H1 (cell line): ENCODE data around the gene UFSP1. TPM values are rescaled to one million over a fixed set of nuclear protein-coding genes. Genes with fewer than 3 reads are reported as not detected.
A peak's percentile ranks its signal among the peaks of the same experiment; 100 is the strongest.

ENCODE experiments used
- CTCF ChIA-PET: fragments of 300-600 bp; sonication (Branson Sonifier 250); formaldehyde crosslinking; loops from one replicate; lab custom pipeline; 2021; ENCODE audit not compliant: partially characterized antibody; lab: Charles Lee
- POLR2A ChIA-PET: fragments of 300-600 bp; sonication (Branson Sonifier 250); formaldehyde crosslinking; loops from one replicate; lab custom pipeline; 2021; ENCODE audit warnings: inconsistent platforms; ENCODE audit not compliant: partially characterized antibody; lab: Charles Lee
- DNase-seq, 2 experiments: peaks; one replicate each; pipeline versions ENCODE4 v3.0.0 to v3.0.0-alpha.2; 2010 to 2022; ENCODE audit warnings: low spot score in 2 of 2, low read depth in 1 of 2, mixed read lengths in 1 of 2
- FAIRE-seq: peaks from 2 replicates; lab custom pipeline; 2011; peaks lifted over from hg19 to GRCh38; lab: Jason Lieb, UNC
- H2AFZ ChIP-seq: 2 replicates; pipeline ENCODE4 v1.8.1; 2012; ENCODE audit warnings: low read length, inconsistent platforms
- H2AK5ac ChIP-seq: 2 replicates; pipeline ENCODE4 v1.6.1; 2013; ENCODE audit warnings: low read depth, low read length
- H2BK120ac ChIP-seq: replicated peaks from 2 replicates; pipeline ENCODE3; 2013; ENCODE audit warnings: low read depth, low read length, inconsistent platforms
- H2BK12ac ChIP-seq: 2 replicates; pipeline ENCODE4 v1.6.1; 2013; ENCODE audit warnings: low read depth, low read length
- H2BK15ac ChIP-seq: 2 replicates; pipeline ENCODE4 v1.6.1; 2013; ENCODE audit warnings: low read length
- H2BK20ac ChIP-seq: 2 replicates; pipeline ENCODE4 v1.6.1; 2013; ENCODE audit warnings: low read length
- H2BK5ac ChIP-seq: 2 replicates; pipeline ENCODE4 v1.6.1; 2013; ENCODE audit warnings: low read depth, low read length
- H3K14ac ChIP-seq: 2 replicates; pipeline ENCODE4 v1.6.1; 2013; ENCODE audit warnings: inconsistent platforms; ENCODE audit not compliant: insufficient read length
- H3K18ac ChIP-seq: 2 replicates; pipeline ENCODE4 v1.6.1; 2013; ENCODE audit warnings: low read length; ENCODE audit errors: extremely low read depth
- H3K23ac ChIP-seq: 2 replicates; pipeline ENCODE4 v1.6.1; 2013; ENCODE audit warnings: inconsistent platforms; ENCODE audit not compliant: insufficient read length
- H3K23me2 ChIP-seq: 2 replicates; pipeline ENCODE4 v1.6.1; 2013; ENCODE audit warnings: low read depth, low read length
- H3K27ac ChIP-seq: 2 replicates; pipeline ENCODE4 v1.6.1; 2011; ENCODE audit warnings: low read depth, low read length, inconsistent platforms
- H3K27me3 ChIP-seq, 4 experiments: replicated peaks in 1 of 4; 1 replicate in 1 of 4; 2 replicates in 3 of 4; pipeline versions ENCODE4 v1.6.1 to v1.8.1; 2011 to 2013; ENCODE audit warnings: low read length in 3 of 4, mild to moderate bottlenecking in 3 of 4, inconsistent platforms in 2 of 4, mixed read lengths in 2 of 4, moderate library complexity in 1 of 4; ENCODE audit not compliant: control insufficient read depth in 3 of 4, insufficient read depth in 3 of 4; ENCODE audit errors: extremely low read depth in 1 of 4
- H3K36me3 ChIP-seq, 4 experiments: 2 replicates each; pipeline versions ENCODE4 v1.6.1 to v1.8.1; 2011 to 2013; ENCODE audit warnings: mild to moderate bottlenecking in 4 of 4, low read length in 3 of 4, moderate library complexity in 2 of 4, control low read depth in 1 of 4, inconsistent platforms in 1 of 4; ENCODE audit not compliant: insufficient read depth in 4 of 4, control insufficient read depth in 2 of 4
- H3K4ac ChIP-seq: replicated peaks from 2 replicates; pipeline ENCODE3; 2013; ENCODE audit warnings: low read length, low read depth, mixed read lengths, inconsistent platforms; ENCODE audit not compliant: insufficient read length
- H3K4me1 ChIP-seq, 4 experiments: replicated peaks in 1 of 4; 1 replicate in 1 of 4; 2 replicates in 3 of 4; pipeline versions ENCODE4 v1.6.1 to v1.8.1; 2011 to 2013; ENCODE audit warnings: low read length in 3 of 4, inconsistent platforms in 2 of 4, mixed read lengths in 1 of 4; ENCODE audit not compliant: insufficient read depth in 4 of 4, control insufficient read depth in 3 of 4
- H3K4me2 ChIP-seq, 2 experiments: 2 replicates each; pipeline versions ENCODE4 v1.6.1 to v1.8.1; 2011 to 2013; ENCODE audit warnings: low read depth in 2 of 2, low read length in 2 of 2, control low read depth in 1 of 2, inconsistent platforms in 1 of 2, mild to moderate bottlenecking in 1 of 2; ENCODE audit not compliant: insufficient read depth in 1 of 2
- H3K4me3 ChIP-seq, 4 experiments: fragments of 200-600, 300-600 bp in 1 of 4; sonication (generic), shearing (Covaris generic), sonication (Bioruptor Twin) in 1 of 4; 2 replicates each; pipeline versions ENCODE4 v1.5.1 to v1.8.1; 2011 to 2016; ENCODE audit warnings: low read length in 4 of 4, low read depth in 3 of 4, control low read depth in 2 of 4, inconsistent platforms in 2 of 4, mild to moderate bottlenecking in 2 of 4, mixed read lengths in 1 of 4, moderate library complexity in 1 of 4; ENCODE audit not compliant: insufficient read depth in 2 of 4; ENCODE audit errors: extremely low read depth in 1 of 4
- H3K56ac ChIP-seq: replicated peaks from 2 replicates; pipeline ENCODE3; 2013; ENCODE audit warnings: low read depth, mild to moderate bottlenecking, mixed read lengths, low read length, inconsistent platforms; ENCODE audit not compliant: insufficient read length
- H3K79me1 ChIP-seq: 2 replicates; pipeline ENCODE4 v1.6.1; 2013; ENCODE audit warnings: low read depth, low read length, control low read depth
- H3K79me2 ChIP-seq, 2 experiments: 2 replicates each; pipeline versions ENCODE4 v1.6.1 to v1.8.1; 2012 to 2013; ENCODE audit warnings: low read length in 2 of 2, mild to moderate bottlenecking in 2 of 2, inconsistent platforms in 1 of 2; ENCODE audit not compliant: insufficient read depth in 2 of 2, control insufficient read depth in 1 of 2
- H3K9ac ChIP-seq, 4 experiments: replicated peaks in 1 of 4; 1 replicate in 1 of 4; 2 replicates in 3 of 4; pipeline versions ENCODE4 v1.6.1 to v1.8.1; 2011 to 2013; ENCODE audit warnings: low read depth in 3 of 4, low read length in 3 of 4, control low read depth in 2 of 4, mild to moderate bottlenecking in 2 of 4, moderate library complexity in 2 of 4, inconsistent platforms in 1 of 4; ENCODE audit errors: extremely low read depth in 1 of 4
- H3K9me3 ChIP-seq, 2 experiments: 2 replicates each; pipeline versions ENCODE4 v1.6.1 to v1.8.1; 2012 to 2013; ENCODE audit warnings: mild to moderate bottlenecking in 2 of 2, moderate library complexity in 2 of 2, control low read depth in 1 of 2, inconsistent platforms in 1 of 2, low read depth in 1 of 2, low read length in 1 of 2, mixed read lengths in 1 of 2; ENCODE audit not compliant: insufficient read depth in 2 of 2
- H4K20me1 ChIP-seq, 2 experiments: replicated peaks in 1 of 2; 2 replicates each; pipeline versions ENCODE3 to v1.8.1; 2011 to 2013; ENCODE audit warnings: inconsistent platforms in 2 of 2, low read length in 2 of 2, mild to moderate bottlenecking in 1 of 2; ENCODE audit not compliant: insufficient read depth in 2 of 2, control insufficient read depth in 1 of 2
- H4K5ac ChIP-seq: 2 replicates; pipeline ENCODE4 v1.6.1; 2013; ENCODE audit warnings: low read length, low read depth, mixed read lengths, inconsistent platforms; ENCODE audit not compliant: insufficient read length
- H4K8ac ChIP-seq: 2 replicates; pipeline ENCODE4 v1.8.0; 2013; ENCODE audit warnings: mild to moderate bottlenecking, moderate library complexity, low read length, inconsistent platforms; ENCODE audit not compliant: insufficient read depth; ENCODE audit errors: extremely low read depth
- H4K91ac ChIP-seq: replicated peaks from 2 replicates; pipeline ENCODE3; 2013; ENCODE audit warnings: low read length, mixed read lengths, inconsistent platforms; ENCODE audit not compliant: insufficient read length
- BCL11A ChIP-seq, 2 experiments: IDR thresholded peaks; one replicate each; pipeline ENCODE4 v1.6.1; 2011; ENCODE audit warnings: low read depth in 2 of 2, low read length in 2 of 2, mild to moderate bottlenecking in 2 of 2
- CREB1 ChIP-seq: IDR thresholded peaks from 2 replicates; pipeline ENCODE4 v1.6.1; 2012; ENCODE audit warnings: inconsistent platforms
- EGR1 ChIP-seq: IDR thresholded peaks from 2 replicates; pipeline ENCODE4 v1.6.1; 2011; ENCODE audit warnings: low read depth, low read length, borderline replicate concordance
- EP300 ChIP-seq, 2 experiments: IDR thresholded peaks; 1 replicate in 1 of 2; 2 replicates in 1 of 2; pipeline ENCODE4 v1.6.1; 2011 to 2012; ENCODE audit warnings: low read depth in 2 of 2, low read length in 2 of 2, mild to moderate bottlenecking in 2 of 2, borderline replicate concordance in 1 of 2, inconsistent platforms in 1 of 2, moderate library complexity in 1 of 2
- HDAC6 ChIP-seq: IDR thresholded peaks from one replicate; pipeline ENCODE4 v1.7.1; 2012; ENCODE audit warnings: low read depth, mild to moderate bottlenecking, inconsistent platforms, low read length, moderate library complexity
- JUN ChIP-seq: IDR thresholded peaks from 2 replicates; pipeline ENCODE4 v1.6.1; 2011; ENCODE audit warnings: low read depth, mild to moderate bottlenecking, improper control_type of control experiment, low read length
- JUND ChIP-seq: IDR thresholded peaks from 2 replicates; pipeline ENCODE4 v1.6.1; 2011; ENCODE audit warnings: mild to moderate bottlenecking, improper control_type of control experiment, low read length
- KDM5A ChIP-seq: fragments of 200-600 bp; IDR thresholded peaks from 2 replicates; pipeline ENCODE4 v1.7.1; 2012; ENCODE audit warnings: mild to moderate bottlenecking, low read length, inconsistent platforms, mixed read lengths
- POU5F1 ChIP-seq: IDR thresholded peaks from 2 replicates; pipeline ENCODE4 v1.6.1; 2011; ENCODE audit warnings: low read depth, mild to moderate bottlenecking, low read length, moderate library complexity
- RNF2 ChIP-seq: fragments of 200-900, 300-1000 bp; sonication (generic); IDR thresholded peaks from 2 replicates; pipeline ENCODE4 v1.7.1; 2016; ENCODE audit warnings: borderline replicate concordance, low read depth, mild to moderate bottlenecking, antibody characterized with exemption, low read length; ENCODE audit not compliant: poor library complexity, severe bottlenecking; ENCODE audit errors: missing control alignments
- SIX5 ChIP-seq: IDR thresholded peaks from 2 replicates; pipeline ENCODE4 v1.6.1; 2011; ENCODE audit warnings: mild to moderate bottlenecking, low read depth, low read length
- WGBS, 2 experiments: shearing (Covaris generic) in 1 of 2; methylation state at CpG; one replicate each; pipeline versions ENCODE4 v1.1.6 to v1.1.7; 2013 to 2015; ENCODE audit warnings: low lambda C conversion rate in 2 of 2, mixed read lengths in 2 of 2, inconsistent platforms in 1 of 2, low coverage in 1 of 2, missing lambda C conversion rate in 1 of 2; ENCODE audit not compliant: insufficient replicate concordance in 2 of 2, insufficient coverage in 1 of 2, insufficient read length in 1 of 2; ENCODE audit errors: extremely low coverage in 1 of 2, missing lambda C conversion rate in 1 of 2; 5-methylcytosine and 5-hydroxymethylcytosine counted together
- polyA plus RNA-seq, 7 experiments: library from polyadenylated mRNA; depleted of rRNA in 3 of 7; stranded (reverse) in 5 of 7; unstranded in 2 of 7; fragments of >200 nt in 5 of 7; fragments of 200-250 nt in 2 of 7; gene quantifications; 1 replicate in 5 of 7; 2 replicates in 1 of 7; 4 replicates in 1 of 7; pipeline versions ENCODE4 v1.2.1 to v1.2.3, GENCODE V29; 2011 to 2013; ENCODE audit warnings: missing spikeins in 2 of 7, mixed read lengths in 2 of 7
- total RNA-seq: library from RNA; stranded (reverse); fragmentation: NEBNext Ultra II Directional; extraction: Animal tissue kit (Norgen Biotek cat#: 25700); gene quantifications from 2 replicates; pipeline ENCODE4 v1.2.1, GENCODE V29; 2021

UFSP1 gene
- total and polyA plus RNA-seq, 2 of the 8 experiments (the other 6 are each of a cell fraction or from before 2014, with no cell fraction given), result 1.6 to 4.3 TPM

DNA sequence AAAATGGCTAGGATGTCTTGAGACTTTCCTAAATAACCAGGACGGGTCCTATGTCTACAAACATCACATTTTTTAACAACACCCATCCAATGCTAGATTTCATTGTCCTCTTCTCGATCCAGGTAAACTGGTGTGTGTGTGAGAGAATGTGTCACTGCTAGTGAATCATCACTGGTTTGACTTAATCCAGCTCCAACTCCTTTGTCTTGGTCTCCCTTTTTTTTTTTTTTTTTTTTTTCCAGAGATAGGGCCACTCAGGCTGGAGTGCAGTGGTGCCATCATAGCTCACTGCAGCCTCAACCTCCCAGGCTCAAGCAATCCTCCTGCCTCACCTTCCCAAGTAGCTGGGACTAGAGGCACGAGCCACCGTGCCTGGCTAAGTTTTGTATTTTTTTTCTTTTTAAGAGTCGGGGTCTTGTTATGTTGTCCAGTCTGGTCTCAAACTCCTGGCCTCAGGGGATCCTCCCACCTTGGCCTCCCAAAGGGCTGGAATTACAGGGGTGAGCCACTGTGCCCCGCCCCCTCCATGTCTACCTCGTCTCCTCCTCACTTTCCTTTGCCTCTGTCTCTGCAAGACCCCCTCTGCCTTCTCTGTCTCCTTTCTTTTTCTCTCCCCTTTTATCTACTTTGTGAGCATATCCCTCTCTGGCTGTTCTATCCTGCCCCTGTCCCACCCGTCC lies 2.2 kb upstream of the UFSP1 start:
- no peak overlapping the region for H4K8ac ChIP-seq
- H3K79me1 ChIP-seq, result peaks cover 6% of the 10 kb centered on the region; the same call in 1 of the 2 replicates
- H4K5ac ChIP-seq, result peak overlapping the region; percentile 82
- H4K20me1 ChIP-seq, result peaks cover 7 to 15% of the 10 kb centered on the region in 2 experiments
- H3K23me2 ChIP-seq, result peaks cover 20% of the 10 kb centered on the region; the same call in 1 of the 2 replicates
- no peak overlapping the region for H2AFZ ChIP-seq
- no peak overlapping the region for H3K23ac ChIP-seq
- H3K4me2 ChIP-seq, result peak overlapping the region; percentile 91 to 96
- H2BK5ac ChIP-seq, result 0 out of 2 replicates have a peak overlapping the region, but pooled peaks have one; percentile 99
- peaks cover 7 to 22% (median 13%) of the 10 kb centered on the region in 4 experiments for H3K36me3 ChIP-seq
- peak overlapping the region; percentile 96; the same call in 1 of the 2 replicates for H3K18ac ChIP-seq
- DNase-seq (no peak), FAIRE-seq (no peak)
- peaks cover 0 to 20% of the 10 kb centered on the region in 2 experiments; a peak in 2 of 4 replicates for H3K79me2 ChIP-seq
- H3K27me3 ChIP-seq, result peaks cover 12 to 28% (median 17%) of the 10 kb centered on the region in 4 experiments
- no peak overlapping the region for H3K4ac ChIP-seq
- H3K56ac ChIP-seq, result no peak overlapping the region
- ChIA-PET CTCF (interaction anchor here (0.5 to 1.5 kb wide), 5 partner anchors 19 to 276 kb away, joined by 3 to 6 read pairs (median 5); partner anchors contain the start of genes MUC17 and POP7), POLR2A (interaction anchor here (0.6 to 10.1 kb wide), 4 partner anchors 18 to 249 kb away, joined by 3 to 313 read pairs (median 10); partner anchors contain the start of genes SRRT and TRIP6)
- H4K91ac ChIP-seq, result peak overlapping the region; percentile 63
- peak overlapping the region; percentile 2; the same call in 1 of the 2 replicates for H2BK15ac ChIP-seq
- 71% methylated on average over 8 of the region's 8 CpGs; no CpG with 5 or more reads in 1 of the 2 experiments for WGBS, 2 experiments
- H2BK120ac ChIP-seq, result no peak overlapping the region
- H3K9ac ChIP-seq, result 0 out of 7 replicates have a peak overlapping the region, but pooled peaks of 1 of the 4 experiments have one; percentile 44
- no peak overlapping the region for H3K14ac ChIP-seq
- no peak overlapping the region; the same call in 1 of the 2 replicates for H2AK5ac ChIP-seq
- no peak overlapping the region for H3K27ac ChIP-seq
- 0 out of 2 replicates have a peak overlapping the region, but pooled peaks have one; percentile 55 for H2BK12ac ChIP-seq
- H3K4me1 ChIP-seq, result peaks cover 0 to 26% (median 10%) of the 10 kb centered on the region in 4 experiments; a peak in 6 of 7 replicates
- H2BK20ac ChIP-seq, result no peak overlapping the region
- H3K4me3 ChIP-seq, result peak overlapping the region; percentile 65 to 91 (median 66)
- H3K9me3 ChIP-seq, result no peaks in the 10 kb centered on the region; a peak in 1 of 4 replicates
- TF ChIP-seq POU5F1 (no peak), EP300 (IDR thresholded peaks at IDR 0.05; ENCODE audit: borderline replicate concordance in 1 of 2, low read depth in 2 of 2, low read length in 2 of 2) (no peak), JUND (no peak), CREB1 (no peak), JUN (no peak), BCL11A (IDR thresholded peaks at IDR 0.05; ENCODE audit: low read depth in 2 of 2, low read length in 2 of 2) (no peak), SIX5 (no peak), EGR1 (no peak), HDAC6 (no peak), KDM5A (no peak), RNF2 (no peak)
